Measurements from ENCODE around the gene P2RY2. TPM values are rescaled to one million over a fixed set of nuclear protein-coding genes. Genes with fewer than 3 reads are reported as not detected.
A peak's percentile ranks its signal among the peaks of the same experiment; 100 is the strongest.

The P2RY2 gene
- total RNA-seq, 1 experiment from 2014 or later = 0.26 TPM

DNA sequence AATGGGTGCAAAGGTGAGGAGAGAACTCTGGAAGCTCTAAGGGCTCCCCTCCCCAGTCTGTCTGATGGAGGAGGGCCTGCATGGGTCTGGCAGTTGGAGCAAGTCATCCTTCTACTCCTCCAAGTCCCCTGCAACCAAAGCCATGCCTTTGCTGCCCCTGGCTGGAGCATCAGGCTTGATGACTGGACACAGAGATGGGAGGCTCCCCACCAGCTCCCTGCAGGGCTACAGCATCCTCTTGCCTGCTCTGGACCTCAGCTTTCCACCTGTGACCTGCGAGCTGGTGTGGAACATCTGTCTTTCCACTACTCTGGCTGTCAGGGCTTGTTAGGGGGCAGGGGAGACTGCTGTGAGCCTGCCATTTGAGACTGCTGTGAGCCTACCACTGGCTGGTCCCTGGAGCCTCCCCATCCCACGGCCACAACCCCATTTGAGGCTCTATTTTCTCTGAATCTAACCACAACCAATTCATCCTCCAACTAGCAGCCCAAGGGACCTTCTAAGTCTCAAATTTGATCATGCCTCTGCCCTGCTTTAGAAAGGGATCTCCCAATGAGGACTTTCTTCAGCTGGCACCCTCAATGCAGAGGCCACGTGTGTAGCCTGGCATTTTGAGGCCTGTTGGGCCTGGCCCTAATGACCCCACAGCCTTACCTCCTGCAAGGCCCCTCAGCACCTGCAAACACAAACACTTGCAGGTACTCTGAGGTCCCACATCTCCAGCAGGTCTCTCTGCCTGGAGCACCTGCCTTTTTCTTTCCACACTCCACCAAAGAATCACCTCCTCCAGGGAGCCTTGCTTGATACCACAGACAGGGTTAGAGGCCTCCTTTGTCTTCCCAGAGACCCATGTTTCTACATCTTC is 63.9 kb downstream of the P2RY2 start:
- H3K14ac ChIP-seq (ENCODE audit: insufficient read depth, low read length) = no peak overlapping the region
- H2BK120ac ChIP-seq (ENCODE audit: low read depth, low read length, poor library complexity, severe bottlenecking) = no peak overlapping the region
- H3K9me3 ChIP-seq (ENCODE audit: control insufficient read depth, low read depth, low read length) = no peaks in the 10 kb centered on the region
- H2AK5ac ChIP-seq (ENCODE audit: insufficient read length, low read length) = no peak overlapping the region
- no peaks in the 10 kb centered on the region for H3K4me1 ChIP-seq (ENCODE audit: insufficient read depth, low read length)
- no peak overlapping the region for H3K4me2 ChIP-seq (ENCODE audit: insufficient read depth, insufficient read length, low read length)
- no peak overlapping the region for H2BK15ac ChIP-seq (ENCODE audit: low read depth, low read length)
- Mint-ChIP-seq H3K27ac (peak overlapping the region in 1 of 3 experiments; percentile 57; a peak in 1 of 7 replicates), H3K27me3 (ENCODE audit: low read depth) (peaks cover 11% of the 10 kb centered on the region), H3K9me3 (no peaks in the 10 kb centered on the region), H3K4me3 (no peak overlapping the region), H3K36me3 (ENCODE audit: insufficient read depth in 1 of 3, low read depth in 3 of 3) (no peaks in the 10 kb centered on the region), H3K4me1 (peaks cover 8 to 14% of the 10 kb centered on the region in 2 experiments)
- H3K56ac ChIP-seq (ENCODE audit: insufficient read length, low read depth, low read length) = no peak overlapping the region
- H2AFZ ChIP-seq (ENCODE audit: low read length) = no peak overlapping the region
- H3K18ac ChIP-seq (ENCODE audit: insufficient read length, low read depth, low read length) = no peak overlapping the region
- H3T11ph ChIP-seq (ENCODE audit: low read length) = no peak overlapping the region
- H2BK5ac ChIP-seq (ENCODE audit: insufficient read length, low read length) = no peak overlapping the region
- no peaks in the 10 kb centered on the region for H3K79me2 ChIP-seq (ENCODE audit: insufficient read depth, low read length)
- H3K23ac ChIP-seq (ENCODE audit: insufficient read length, low read depth, low read length) = no peak overlapping the region
- no peaks in the 10 kb centered on the region for H3K27me3 ChIP-seq (ENCODE audit: insufficient read depth, low read length)
- no peak overlapping the region for H4K5ac ChIP-seq (ENCODE audit: insufficient read length, low read depth, low read length)
- H2BK20ac ChIP-seq (ENCODE audit: low read depth, low read length, poor library complexity, severe bottlenecking) = no peak overlapping the region
- H4K20me1 ChIP-seq (ENCODE audit: control insufficient read depth, insufficient read depth, insufficient read length) = no peaks in the 10 kb centered on the region
- H3K9ac ChIP-seq (ENCODE audit: extremely low read depth, insufficient read length, low read length) = no peak overlapping the region
- WGBS (ENCODE audit: extremely low coverage, insufficient read length, low lambda C conversion rate) = no CpG with 5 or more reads among the region's 3 CpGs
- H2BK12ac ChIP-seq (ENCODE audit: insufficient read length, low read depth, low read length) = no peak overlapping the region
- no peak overlapping the region for H4K8ac ChIP-seq (replicated peaks; ENCODE audit: insufficient read length, low read depth, low read length)
- H3K23me2 ChIP-seq (ENCODE audit: insufficient read length, low read depth, low read length, poor library complexity, severe bottlenecking) = no peaks in the 10 kb centered on the region
- no peak overlapping the region for H3K4ac ChIP-seq (ENCODE audit: low read depth, low read length)
- H3K79me1 ChIP-seq (ENCODE audit: insufficient read depth, low read depth, low read length, poor library complexity, severe bottlenecking) = no peaks in the 10 kb centered on the region
- H3K27ac ChIP-seq (ENCODE audit: insufficient read length, low read depth, low read length) = no peak overlapping the region
- DNase-seq = no peak
- TF ChIP-seq, protein P1, sequence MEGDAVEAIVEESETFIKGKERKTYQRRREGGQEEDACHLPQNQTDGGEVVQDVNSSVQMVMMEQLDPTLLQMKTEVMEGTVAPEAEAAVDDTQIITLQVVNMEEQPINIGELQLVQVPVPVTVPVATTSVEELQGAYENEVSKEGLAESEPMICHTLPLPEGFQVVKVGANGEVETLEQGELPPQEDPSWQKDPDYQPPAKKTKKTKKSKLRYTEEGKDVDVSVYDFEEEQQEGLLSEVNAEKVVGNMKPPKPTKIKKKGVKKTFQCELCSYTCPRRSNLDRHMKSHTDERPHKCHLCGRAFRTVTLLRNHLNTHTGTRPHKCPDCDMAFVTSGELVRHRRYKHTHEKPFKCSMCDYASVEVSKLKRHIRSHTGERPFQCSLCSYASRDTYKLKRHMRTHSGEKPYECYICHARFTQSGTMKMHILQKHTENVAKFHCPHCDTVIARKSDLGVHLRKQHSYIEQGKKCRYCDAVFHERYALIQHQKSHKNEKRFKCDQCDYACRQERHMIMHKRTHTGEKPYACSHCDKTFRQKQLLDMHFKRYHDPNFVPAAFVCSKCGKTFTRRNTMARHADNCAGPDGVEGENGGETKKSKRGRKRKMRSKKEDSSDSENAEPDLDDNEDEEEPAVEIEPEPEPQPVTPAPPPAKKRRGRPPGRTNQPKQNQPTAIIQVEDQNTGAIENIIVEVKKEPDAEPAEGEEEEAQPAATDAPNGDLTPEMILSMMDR (conservative IDR thresholded peaks at IDR 0.05) = no peak
- no peak overlapping the region for H4K91ac ChIP-seq (ENCODE audit: insufficient read length, low read depth, low read length)
